Fibroblast of skin of right biceps (primary cell): Measurements from ENCODE around the gene CANT1.
"Not testable (repeated sequence)": the region's sequence is repeated elsewhere in the genome, so short reads cannot be mapped to it uniquely, and the experiment has no call there.

Source experiments
- DNase-seq: peaks from one replicate; pipeline ENCODE4 v3.0.0-alpha.2; 2013

CANT1 gene

GRCh38 chr17:78956254-78956653 is 53.3 kb downstream of the CANT1 start:
- DNase-seq = no peak

- DNase-seq = no peak
Observed at GRCh38 chr17:78954684-78955083, 54.9 kb downstream of the CANT1 start.

GRCh38 chr17:78953356-78954350 is 55.9 kb downstream of the CANT1 start:
- DNase-seq = no peak

- no peak for DNase-seq
Observed at GRCh38 chr17:78952706-78953105, 56.9 kb downstream of the CANT1 start.

- no peak for DNase-seq
Observed at GRCh38 chr17:78951967-78952551, 57.5 kb downstream of the CANT1 start.

GRCh38 chr17:78950870-78951269 is 58.7 kb downstream of the CANT1 start:
- no peak for DNase-seq

GRCh38 chr17:78947235-78948149 is 62.1 kb downstream of the CANT1 start:
- no peak for DNase-seq

- no peak for DNase-seq
Observed at GRCh38 chr17:78946631-78947030, 62.9 kb downstream of the CANT1 start.

GRCh38 chr17:78946131-78946530 is 63.4 kb downstream of the CANT1 start:
- DNase-seq = no peak

- DNase-seq = not testable (repeated sequence)
Observed at GRCh38 chr17:78945455-78945854, 64.1 kb downstream of the CANT1 start.

GRCh38 chr17:78944956-78945355 is 64.6 kb downstream of the CANT1 start:
- no peak for DNase-seq

GRCh38 chr17:78944026-78944425 is 65.5 kb downstream of the CANT1 start:
- DNase-seq = no peak
